Measurements from ENCODE around the gene CPNE2.

DNA sequence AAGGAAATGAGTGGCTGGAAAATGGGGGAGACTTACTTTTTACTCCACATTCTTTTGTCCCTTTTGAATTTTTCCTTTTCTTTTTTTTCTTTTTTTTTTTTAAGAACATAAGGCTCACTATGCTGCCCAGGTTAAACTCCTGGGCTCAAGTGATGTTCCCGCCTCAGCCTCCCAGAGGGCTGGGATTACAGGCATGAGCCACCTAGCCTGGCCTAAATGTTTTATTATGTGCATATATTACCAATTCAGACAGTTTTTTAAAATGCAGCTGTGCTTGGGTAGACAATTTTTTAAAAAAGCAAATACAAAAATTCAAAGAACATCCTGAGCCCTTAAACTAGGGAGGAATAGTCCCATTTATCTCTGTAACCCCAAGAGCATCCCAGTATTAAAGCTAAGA is 65.2 kb downstream of the CPNE2 start:
- TF ChIP-seq GATA2 (IDR thresholded peaks at IDR 0.05; ENCODE audit: low read depth, low read length) (no peak), GATA3 (IDR thresholded peaks at IDR 0.05; ENCODE audit: low read depth, low read length) (no peak)

Measured in SH-SY5Y (cell line).